ENCODE data around the gene MSI2.
"Not testable (repeated sequence)": the region's sequence is repeated elsewhere in the genome, so short reads cannot be mapped to it uniquely, and the experiment has no call there.

MSI2 gene

DNA sequence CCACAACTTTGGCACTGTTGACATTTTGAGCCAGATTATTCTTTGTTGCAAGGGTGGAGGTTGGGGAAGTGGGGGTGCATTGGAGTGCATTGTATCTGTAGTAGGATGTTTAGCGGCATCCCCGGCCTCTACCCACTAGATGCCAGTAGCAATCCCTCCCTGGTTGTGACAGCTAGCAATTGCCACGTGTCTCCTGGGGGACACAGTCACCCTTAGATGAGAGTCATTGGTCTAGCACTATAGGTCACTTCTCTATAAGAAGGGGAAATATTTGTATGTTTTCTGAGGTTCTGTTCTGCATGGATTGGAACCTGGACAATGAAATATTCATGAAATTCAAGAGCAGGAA is 32.4 kb downstream of the MSI2 start:
- no peak for DNase-seq (ENCODE audit: extremely low read depth in 1 of 2, low read depth in 1 of 2)

- no peak for DNase-seq (ENCODE audit: extremely low read depth in 1 of 2, low read depth in 1 of 2)
These were observed 32.8 kb downstream of the MSI2 start for GRCh38 chr17:57289130-57289529.

GRCh38 chr17:57289613-57290012 is 33.3 kb downstream of the MSI2 start:
- no peak for DNase-seq (ENCODE audit: extremely low read depth in 1 of 2, low read depth in 1 of 2)

DNA sequence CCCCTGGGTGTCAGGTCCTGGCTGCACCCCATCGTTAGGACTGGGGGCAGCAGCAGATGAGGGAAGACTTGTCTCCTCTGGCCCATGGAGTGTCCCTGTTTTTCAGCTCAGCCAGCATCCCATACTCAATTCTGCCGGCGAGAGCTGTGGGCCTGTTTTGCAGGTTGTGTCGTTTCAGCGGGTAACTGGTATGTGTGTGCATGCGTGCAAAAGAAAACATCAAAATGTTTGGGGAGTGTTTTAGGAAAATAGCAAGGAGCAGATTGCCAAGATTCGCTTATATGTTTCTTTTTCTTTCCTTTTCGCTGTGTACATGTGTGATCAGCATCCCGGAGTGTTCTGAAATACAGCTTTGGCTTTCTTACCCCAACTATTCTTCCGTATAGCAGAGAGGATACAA is 34.7 kb downstream of the MSI2 start:
- no peak for DNase-seq (ENCODE audit: extremely low read depth in 1 of 2, low read depth in 1 of 2)

DNA sequence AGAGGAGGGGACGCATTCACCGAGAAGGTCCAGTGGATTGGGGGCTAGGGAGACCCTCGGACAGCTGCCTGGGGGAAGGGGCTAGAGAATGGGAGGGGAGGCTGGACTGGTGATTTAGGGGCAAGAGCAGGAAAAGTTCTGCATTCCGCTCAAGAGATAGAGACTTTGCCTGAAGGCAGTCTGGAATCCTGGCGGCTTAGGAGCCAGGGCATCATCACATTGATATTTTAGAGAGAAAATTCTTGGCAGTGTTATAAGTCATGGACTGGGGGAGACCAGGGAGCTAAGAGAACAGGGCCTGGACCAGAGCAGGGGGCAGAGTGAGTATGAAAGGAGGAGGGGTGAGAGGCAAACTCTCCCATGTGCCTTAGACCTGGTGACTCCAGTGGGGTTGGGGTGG is 35.8 kb downstream of the MSI2 start:
- DNase-seq (ENCODE audit: extremely low read depth in 1 of 2, low read depth in 1 of 2): no peak

DNA sequence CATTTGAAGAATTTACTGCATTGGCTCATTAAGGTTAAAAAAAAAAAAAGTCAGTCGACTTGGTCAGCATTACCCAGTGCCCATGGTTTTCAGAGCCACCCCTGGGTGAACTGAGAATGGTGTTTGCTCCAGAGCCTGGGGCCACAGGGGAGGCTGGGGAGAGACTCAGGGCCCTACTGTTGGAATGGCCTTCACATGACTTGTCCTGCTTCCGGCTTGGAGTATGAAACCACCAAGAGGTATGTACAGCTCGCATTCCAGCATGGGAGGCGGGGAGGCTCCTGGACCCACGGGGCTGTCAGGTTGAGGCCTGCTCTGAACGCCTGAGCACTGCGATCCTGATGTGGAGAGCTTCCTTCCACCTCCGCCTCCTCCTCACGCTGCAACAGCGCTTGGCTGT is 36.8 kb downstream of the MSI2 start:
- DNase-seq (ENCODE audit: extremely low read depth in 1 of 2, low read depth in 1 of 2): no peak

GRCh38 chr17:57294101-57294500 is 37.8 kb downstream of the MSI2 start:
- no peak for DNase-seq (ENCODE audit: extremely low read depth in 1 of 2, low read depth in 1 of 2)

DNA sequence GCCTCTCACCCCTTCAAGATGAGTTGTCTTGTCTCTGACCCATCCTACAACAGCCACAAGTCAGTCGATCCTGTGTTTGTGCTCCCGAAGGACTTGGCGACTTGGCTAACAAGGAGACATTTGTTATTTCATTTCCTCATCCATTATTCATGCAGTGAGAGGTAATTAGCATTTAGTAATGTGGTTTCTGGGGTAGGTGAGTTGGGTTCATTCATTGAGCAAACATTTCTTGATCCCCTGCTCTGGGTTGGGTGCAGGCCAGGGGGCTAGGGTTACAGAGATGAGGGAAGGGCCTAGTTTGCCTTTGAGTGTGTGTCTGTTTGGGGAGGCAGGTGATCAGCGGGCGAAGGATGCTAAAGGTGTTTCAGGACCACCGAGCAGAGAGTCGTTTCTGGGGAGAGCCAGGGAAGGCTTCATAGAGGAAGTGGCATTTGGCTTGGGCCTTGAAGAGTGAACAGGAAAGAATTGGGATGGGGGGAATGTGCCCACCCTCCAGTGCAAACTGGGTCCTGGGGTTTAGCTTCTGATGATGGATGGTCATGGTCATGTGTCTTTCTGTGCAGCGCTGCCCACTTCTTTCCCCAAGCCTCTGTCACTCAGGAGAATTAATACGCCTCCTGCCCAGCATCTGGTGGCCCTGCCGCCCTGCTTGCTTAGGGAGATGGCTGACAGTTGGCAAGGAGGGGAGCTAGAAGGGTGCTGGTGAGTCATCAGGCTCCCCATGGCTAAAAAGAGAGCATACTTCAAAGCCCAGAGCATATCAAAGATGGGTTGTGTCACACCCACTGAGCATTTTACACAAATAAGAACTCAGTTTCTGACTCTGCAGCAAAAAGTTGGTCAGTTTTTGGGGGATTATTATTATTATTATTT is 38.5 kb downstream of the MSI2 start:
- no peak for DNase-seq (ENCODE audit: extremely low read depth in 1 of 2, low read depth in 1 of 2)

DNA sequence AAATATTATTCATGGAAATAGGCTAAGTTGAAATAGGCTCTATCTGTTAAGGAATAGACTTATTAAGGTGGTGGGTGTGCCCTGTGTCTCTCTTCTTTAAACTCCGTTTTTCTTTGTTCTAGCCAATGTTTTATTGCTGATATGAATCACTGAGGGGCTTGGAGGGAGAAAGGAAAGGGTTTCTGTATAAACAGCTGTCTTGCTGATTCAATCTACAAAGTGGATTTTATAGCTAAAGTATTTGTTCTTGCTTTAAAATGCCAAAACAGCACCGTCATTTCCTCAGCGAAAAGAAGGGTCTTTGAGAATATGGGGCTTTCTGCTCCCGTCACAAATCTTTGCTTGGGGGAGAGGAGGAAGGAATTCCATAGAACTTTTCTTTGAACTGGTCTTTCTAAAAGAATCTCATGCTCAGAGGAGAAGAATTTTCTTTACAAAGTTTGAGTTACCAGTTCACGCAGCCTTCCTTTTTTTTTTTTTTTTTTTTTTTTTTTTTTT is 39.3 kb downstream of the MSI2 start:
- no peak for DNase-seq (ENCODE audit: extremely low read depth in 1 of 2, low read depth in 1 of 2)

- no peak for DNase-seq (ENCODE audit: extremely low read depth in 1 of 2, low read depth in 1 of 2)
These were observed 39.9 kb downstream of the MSI2 start for GRCh38 chr17:57296231-57296630.

- no peak for DNase-seq (ENCODE audit: extremely low read depth in 1 of 2, low read depth in 1 of 2)
These were observed 42.9 kb downstream of the MSI2 start for GRCh38 chr17:57299176-57299575.

DNA sequence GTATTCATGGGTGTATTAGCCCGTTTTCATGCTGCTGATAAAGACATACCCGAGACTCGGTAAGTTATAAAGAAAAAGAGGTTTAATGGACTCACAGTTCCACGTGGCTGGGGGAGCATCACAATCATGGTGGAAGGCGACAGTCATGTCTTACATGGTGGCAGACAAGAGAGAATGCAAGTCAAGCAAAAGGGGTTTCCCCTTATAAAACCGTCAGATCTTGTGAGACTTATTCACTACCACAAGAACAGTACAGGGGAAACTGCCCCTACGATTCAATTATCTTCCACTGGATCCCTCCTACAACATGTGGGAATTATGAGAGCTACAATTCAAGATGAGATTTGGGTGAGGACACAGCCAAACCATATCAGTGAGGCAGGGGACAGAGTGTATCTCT is 44.3 kb downstream of the MSI2 start:
- DNase-seq (ENCODE audit: extremely low read depth in 1 of 2, low read depth in 1 of 2): not testable (repeated sequence)

DNA sequence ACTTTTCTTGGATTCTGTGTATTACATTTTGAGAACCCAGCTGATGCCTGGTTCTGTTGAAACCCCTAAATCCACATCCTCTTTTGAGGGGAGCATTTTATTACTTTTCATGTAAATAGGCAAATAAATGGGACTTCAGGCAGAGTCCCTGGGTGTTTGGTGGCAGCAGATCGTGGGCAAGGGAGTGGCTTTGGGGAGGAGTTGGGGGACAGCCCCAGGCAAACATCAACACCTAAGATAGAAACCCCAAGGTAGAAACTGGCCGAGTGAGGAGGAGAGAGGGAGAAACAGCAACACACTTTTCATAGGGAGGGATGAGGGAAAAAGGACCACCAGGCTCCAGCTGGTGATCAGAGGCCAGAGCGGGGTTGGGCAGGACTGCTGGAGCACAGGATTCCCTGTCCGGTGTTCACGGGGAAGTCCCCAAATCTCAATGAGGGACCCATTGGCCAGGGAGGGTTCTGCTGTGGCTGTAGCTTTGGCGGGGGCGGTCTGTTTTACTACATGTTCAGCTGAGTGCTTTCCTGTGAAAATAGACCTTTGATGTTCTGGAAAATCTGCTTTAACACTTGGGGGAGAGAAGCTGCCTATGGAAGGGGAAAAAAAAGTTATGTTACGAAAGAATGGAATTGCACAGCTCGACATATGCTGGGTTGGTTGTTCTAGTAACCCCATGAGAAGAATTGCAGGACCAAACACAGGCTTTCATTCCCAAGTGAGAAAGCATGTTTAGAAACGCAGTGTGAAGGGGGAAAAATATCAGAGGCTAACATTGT is 46.6 kb downstream of the MSI2 start:
- DNase-seq (ENCODE audit: extremely low read depth in 1 of 2, low read depth in 1 of 2): no peak

DNA sequence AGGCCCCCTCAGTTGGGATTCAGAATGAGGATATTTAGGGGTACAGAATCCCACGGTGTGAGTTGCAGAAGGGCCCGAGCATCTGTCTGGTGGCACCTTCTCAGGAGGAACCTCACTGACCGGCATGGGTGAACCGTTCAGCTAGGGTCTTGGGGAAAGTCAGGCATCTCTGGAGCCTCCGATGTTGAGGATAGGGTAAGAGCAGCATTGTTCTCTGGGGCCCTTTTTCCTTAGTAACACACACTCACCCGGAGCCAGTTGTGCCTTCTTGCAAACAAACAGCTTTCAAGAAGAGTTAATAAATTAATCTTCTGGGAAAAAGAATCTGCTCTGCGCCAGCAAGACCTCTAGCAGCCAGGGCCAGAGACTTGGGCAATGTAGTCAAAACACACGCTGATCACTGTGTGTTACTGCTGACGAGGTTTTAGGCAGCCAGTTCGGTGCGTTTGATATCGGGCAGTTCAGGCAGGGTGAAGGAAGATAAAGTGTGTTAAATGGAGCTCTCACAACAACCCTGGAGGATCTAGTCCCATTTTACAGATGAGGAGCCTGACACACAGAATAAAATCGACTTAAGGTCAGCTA is 48.9 kb downstream of the MSI2 start:
- DNase-seq (ENCODE audit: extremely low read depth in 1 of 2, low read depth in 1 of 2): no peak

- DNase-seq (ENCODE audit: extremely low read depth in 1 of 2, low read depth in 1 of 2): no peak
These were observed 49.7 kb downstream of the MSI2 start for GRCh38 chr17:57305908-57306504.

GRCh38 chr17:57308543-57309186 is 52.3 kb downstream of the MSI2 start:
- no peak for DNase-seq (ENCODE audit: extremely low read depth in 1 of 2, low read depth in 1 of 2)

DNA sequence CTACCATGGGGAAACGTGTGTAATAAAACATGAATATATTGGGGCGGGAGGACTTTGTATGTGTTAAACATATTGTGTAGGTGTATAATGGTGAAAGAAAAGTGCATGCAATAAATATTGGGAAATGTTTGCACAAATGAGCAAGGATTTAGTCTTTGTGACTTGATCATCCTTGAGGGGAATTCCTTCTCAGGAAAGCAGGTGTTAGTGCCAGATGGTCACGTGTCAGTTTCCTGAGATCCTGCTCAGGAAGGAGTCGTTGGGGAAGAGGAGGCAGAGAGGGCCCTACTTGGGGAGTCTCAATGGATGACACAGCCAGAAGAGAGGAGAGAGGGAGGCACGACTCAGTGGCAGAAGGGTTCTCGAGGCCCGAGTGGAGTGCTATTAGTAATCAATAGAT is 53.2 kb downstream of the MSI2 start:
- no peak for DNase-seq (ENCODE audit: extremely low read depth in 1 of 2, low read depth in 1 of 2)

- DNase-seq (ENCODE audit: extremely low read depth in 1 of 2, low read depth in 1 of 2): no peak
These were observed 55.2 kb downstream of the MSI2 start for GRCh38 chr17:57311281-57312216.

- DNase-seq (ENCODE audit: extremely low read depth in 1 of 2, low read depth in 1 of 2): no peak
These were observed 55.9 kb downstream of the MSI2 start for GRCh38 chr17:57312242-57312641.
